Erythroblast (primary cell): ENCODE results near the gene KIF5C.

Source experiments
- GATA1 ChIP-seq: IDR thresholded peaks from 2 replicates; pipeline ENCODE4 v1.6.1; 2011; ENCODE audit warnings: low read depth, mild to moderate bottlenecking, control low read depth, low read length, moderate library complexity
- POLR2A ChIP-seq: IDR thresholded peaks from 2 replicates; pipeline ENCODE4 v1.6.1; 2011; ENCODE audit warnings: mild to moderate bottlenecking, low read length

DNA sequence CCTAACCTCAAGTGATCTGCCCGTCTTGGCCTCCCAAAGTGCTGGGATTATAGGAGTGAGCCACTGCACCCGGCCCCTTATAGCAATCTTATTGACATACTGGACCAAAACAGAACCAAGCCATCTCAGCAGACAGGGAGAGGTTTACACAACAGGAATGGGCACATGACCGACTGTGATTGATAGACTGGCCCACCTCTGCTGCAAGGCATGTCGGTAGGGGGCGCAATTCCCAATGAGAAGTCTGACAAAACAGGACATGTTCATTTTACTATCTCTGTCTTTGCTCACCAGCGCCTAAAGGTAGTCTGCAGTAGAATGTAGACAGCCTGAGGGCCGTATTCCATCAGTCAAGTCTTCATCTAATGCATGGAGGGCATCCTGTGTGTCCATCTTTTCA, 165.4 kb downstream of the KIF5C start:
- no peak for TF ChIP-seq POLR2A
- no peak for TF ChIP-seq GATA1
